K562 (cell line): ENCODE results near the gene NECAB2. TPM values are rescaled to one million over a fixed set of nuclear protein-coding genes. Genes with fewer than 3 reads are reported as not detected.

Experiments
- ATAC-seq: fragments of 200-7000 bp; cut with Tn5 transposase; 3 replicates; pipeline ENCODE4 v1.9.1; 2020; ENCODE audit warnings: moderate library complexity
- BruUV-seq: library from RNA; stranded (reverse); fragments of 400-500 nt; replicated peaks from 2 replicates; lab custom pipeline; 2021; lab: Mats Ljungman, UMichigan
- CTCF ChIA-PET: fragments of 300-600 bp; formaldehyde crosslinking; extraction: SDS; loops from one replicate; lab custom pipeline; 2021; ENCODE audit warnings: low intra/inter-chr PET ratio; lab: Yijun Ruan, JAX
- POLR2A ChIA-PET: fragments of 300-600, 350-650 bp; sonication (Branson Sonifier 250); formaldehyde crosslinking; extraction: SDS; loops from one replicate; lab custom pipeline; 2021; ENCODE audit warnings: antibody characterized with exemption, inconsistent platforms; lab: Yijun Ruan, JAX
- DNase-seq, 4 experiments: peaks; one replicate each; pipeline versions ENCODE4 v3.0.0 to v3.0.0-alpha.2; 2011 to 2018; ENCODE audit warnings: low spot score in 3 of 4, mixed read lengths in 3 of 4; ENCODE audit errors: extremely low read depth in 1 of 4
- FAIRE-seq: peaks from 2 replicates; lab custom pipeline; 2011; peaks lifted over from hg19 to GRCh38; lab: Jason Lieb, UNC
- H2AFZ ChIP-seq: 2 replicates; pipeline ENCODE4 v1.6.0; 2011; ENCODE audit warnings: low read depth, low read length, control low read depth, inconsistent platforms
- H3K27ac ChIP-seq: fragments of 200-600 bp; 3 replicates; pipeline ENCODE4 v1.8.0; 2011; ENCODE audit warnings: low read depth, mild to moderate bottlenecking, control low read depth, inconsistent platforms, low read length, moderate library complexity, mixed read lengths; ENCODE audit errors: extremely low read depth
- H3K27me3 ChIP-seq, 2 experiments: fragments of 300-600 bp in 1 of 2; 2 replicates in 1 of 2; 3 replicates in 1 of 2; pipeline versions ENCODE4 v1.6.0 to v1.8.0; 2011; ENCODE audit warnings: inconsistent platforms in 2 of 2, low read length in 2 of 2, mild to moderate bottlenecking in 1 of 2, mixed read lengths in 1 of 2, moderate library complexity in 1 of 2; ENCODE audit not compliant: control insufficient read depth in 2 of 2, insufficient read depth in 2 of 2
- H3K36me3 ChIP-seq: fragments of 300-600 bp; 3 replicates; pipeline ENCODE4 v1.8.0; 2011; ENCODE audit warnings: mild to moderate bottlenecking, low read length, inconsistent platforms; ENCODE audit not compliant: control insufficient read depth, insufficient read depth
- H3K4me1 ChIP-seq, 2 experiments: fragments of 200-600 bp in 1 of 2; replicated peaks in 1 of 2; 2 replicates in 1 of 2; 3 replicates in 1 of 2; pipeline versions ENCODE4 v1.5.1 to v1.8.0; 2011; ENCODE audit warnings: inconsistent platforms in 2 of 2, low read length in 2 of 2, mild to moderate bottlenecking in 1 of 2, mixed read lengths in 1 of 2, moderate library complexity in 1 of 2; ENCODE audit not compliant: control insufficient read depth in 2 of 2, insufficient read depth in 2 of 2
- H3K4me2 ChIP-seq: 2 replicates; pipeline ENCODE4 v1.6.1; 2011; ENCODE audit warnings: low read length, control low read depth, inconsistent platforms, mixed read lengths; ENCODE audit not compliant: insufficient read depth
- H3K4me3 ChIP-seq: fragments of 200-600 bp; sonication (generic), shearing (Covaris generic); 2 replicates; pipeline ENCODE4 v1.5.1; 2016; ENCODE audit warnings: control low read depth, inconsistent platforms
- H3K79me2 ChIP-seq: fragments of 200-600 bp; 3 replicates; pipeline ENCODE4 v1.8.0; 2011; ENCODE audit warnings: low read length, inconsistent platforms; ENCODE audit not compliant: control insufficient read depth, insufficient read depth
- H3K9ac ChIP-seq, 2 experiments: 2 replicates each; pipeline versions ENCODE4 v1.6.0 to v1.6.1; 2011; ENCODE audit warnings: low read depth in 2 of 2, low read length in 2 of 2, control low read depth in 1 of 2, inconsistent platforms in 1 of 2, mild to moderate bottlenecking in 1 of 2, mixed read lengths in 1 of 2; ENCODE audit not compliant: insufficient read depth in 1 of 2
- H3K9me1 ChIP-seq: one replicate; pipeline ENCODE4 v1.6.0; 2011; ENCODE audit warnings: inconsistent platforms, mild to moderate bottlenecking, low read length, moderate library complexity; ENCODE audit not compliant: control insufficient read depth, insufficient read depth
- H3K9me3 ChIP-seq: replicated peaks from 2 replicates; pipeline ENCODE4 v1.5.1; 2011; ENCODE audit warnings: low read depth, low read length, inconsistent platforms; ENCODE audit not compliant: control insufficient read depth, insufficient read depth
- H4K20me1 ChIP-seq: replicated peaks from 2 replicates; pipeline ENCODE4 v1.6.1; 2011; ENCODE audit warnings: low read length, inconsistent platforms, mixed read lengths; ENCODE audit not compliant: control insufficient read depth, insufficient read depth
- CHD2 ChIP-seq: IDR thresholded peaks from 2 replicates; pipeline ENCODE4 v1.6.1; 2011; ENCODE audit warnings: low read depth, low read length
- GABPB1 ChIP-seq: sonication (generic); formaldehyde crosslinking; IDR thresholded peaks from 2 replicates; pipeline ENCODE4 v1.8.0; 2022; ENCODE audit warnings: mild to moderate bottlenecking, missing genetic modification reagents
- HDAC3 ChIP-seq: fragments of 450-650 bp; IDR thresholded peaks from 2 replicates; pipeline ENCODE4 v1.6.1; 2018; ENCODE audit warnings: borderline replicate concordance, mild to moderate bottlenecking, moderate library complexity; ENCODE audit not compliant: partially characterized antibody
- KDM5B ChIP-seq: fragments of 200-600 bp; sonication (generic); IDR thresholded peaks from 2 replicates; pipeline ENCODE4 v1.6.1; 2012; ENCODE audit warnings: low read depth, mild to moderate bottlenecking, moderate library complexity, low read length, control low read depth, inconsistent platforms; ENCODE audit not compliant: insufficient replicate concordance
- RBM17 ChIP-seq: fragments of 200-400 bp; formaldehyde crosslinking; IDR thresholded peaks from 2 replicates; pipeline ENCODE4 v1.6.1; 2017; ENCODE audit warnings: low read depth, mild to moderate bottlenecking, low read length, borderline replicate concordance
- REST ChIP-seq, 2 experiments: fragments of 450-650 bp; formaldehyde crosslinking in 1 of 2; IDR thresholded peaks; 2 replicates each; pipeline versions ENCODE4 v1.4.0 to v1.6.1; 2014 to 2020; ENCODE audit warnings: mild to moderate bottlenecking in 2 of 2, borderline replicate concordance in 1 of 2, low read depth in 1 of 2
- TBP ChIP-seq: optimal IDR thresholded peaks from 2 replicates; pipeline ENCODE3; 2011; ENCODE audit warnings: low read depth, low read length, improper control_type of control experiment
- ZKSCAN8 ChIP-seq: fragments of 200-800 bp; sonication (Bioruptor generic); IDR thresholded peaks from 2 replicates; pipeline ENCODE4 v1.6.1; 2016; ENCODE audit warnings: missing genetic modification characterization, missing compliant biosample characterization
- ZNF24 ChIP-seq: fragments of 450-650 bp; IDR thresholded peaks from 2 replicates; pipeline ENCODE4 v1.6.1; 2016
- ZNF583 ChIP-seq: fragments of 250-450 bp; sonication (Bioruptor Pico); IDR thresholded peaks from 2 replicates; pipeline ENCODE4 v1.4.0; 2020
- WGBS: fragments of 100-300 bp; shearing (Covaris generic); methylation state at CpG from one replicate; pipeline ENCODE4 v1.1.6; 2016; ENCODE audit warnings: low coverage, mixed read lengths; ENCODE audit not compliant: insufficient coverage; ENCODE audit errors: missing lambda C conversion rate; 5-methylcytosine and 5-hydroxymethylcytosine counted together
- in situ Hi-C: fragments of 300-500 bp; cut with MboI; formaldehyde crosslinking; loops from 4 replicates; pipeline ENCODE4 v1.15.0; 2018; ENCODE audit warnings: inconsistent platforms, mixed read lengths
- intact Hi-C: fragments of 100-400 bp; cut with micrococcal nuclease; formaldehyde crosslinking; loops from 2 replicates; pipeline ENCODE4 v1.14.2; 2022
- polyA plus RNA-seq, 8 experiments: library from polyadenylated mRNA; depleted of rRNA in 4 of 8; stranded (reverse) in 5 of 8; unstranded in 3 of 8; fragments of >200 nt; fragmentation: Nextera tagmentation in 2 of 8; fragmentation: Illumina TruSeq in 1 of 8; extraction: Ambion mirVana in 2 of 8; extraction: Trizol in 1 of 8; gene quantifications; 2 replicates each; pipeline versions ENCODE4 v1.2.1 to v1.2.3, GENCODE V29; 2011 to 2014; ENCODE audit warnings: inconsistent platforms in 1 of 8, missing spikeins in 1 of 8
- total RNA-seq, 7 experiments: library from RNA; depleted of rRNA in 6 of 7; stranded (reverse); fragments of >200 nt in 6 of 7; fragmentation: Illumina TruSeq in 2 of 7; extraction: Trizol in 2 of 7; gene quantifications; 2 replicates each; pipeline versions ENCODE4 v1.2.1 to v1.2.3, GENCODE V29; 2011 to 2021; ENCODE audit warnings: low replicate concordance in 1 of 7
- TF ChIP-seq, protein P1 (sequence below): sonication (generic); formaldehyde crosslinking; IDR thresholded peaks from 2 replicates; pipeline ENCODE4 v1.8.1; 2023; ENCODE audit warnings: mild to moderate bottlenecking, missing genetic modification reagents
- TF ChIP-seq, protein P2 (sequence below): sonication (generic); formaldehyde crosslinking; IDR thresholded peaks from 2 replicates; pipeline ENCODE4 v1.8.0; 2022; ENCODE audit warnings: mild to moderate bottlenecking, missing genetic modification reagents

NECAB2 gene
- total and polyA plus RNA-seq, 9 of the 15 experiments (the other 6 are each of a cell fraction or from before 2014, with no cell fraction given): 0.03 to 0.28 TPM; not detected in 7

DNA sequence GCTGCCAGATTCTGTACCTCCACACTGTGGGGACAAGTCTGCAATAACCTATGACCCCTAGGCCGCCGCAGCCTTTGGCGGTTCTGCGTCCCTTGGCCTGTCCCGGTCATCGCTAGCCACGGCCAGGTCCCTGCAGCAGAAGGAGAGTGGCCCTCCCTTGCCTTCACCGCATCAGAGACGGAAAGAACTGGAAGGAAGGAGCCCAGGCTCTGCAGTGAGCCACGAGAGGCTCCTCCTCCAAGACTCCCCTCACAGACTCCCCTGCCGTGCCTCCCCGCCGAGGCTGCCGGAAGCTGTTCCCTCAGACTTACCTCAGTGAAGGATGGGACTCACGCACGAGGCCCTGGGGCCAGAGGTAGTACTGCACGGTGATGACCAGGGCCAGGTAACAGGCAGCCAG lies 63.5 kb downstream of the NECAB2 start:
- Histone ChIP-seq H3K4me2 (no peak overlapping the region), H3K79me2 (no peaks in the 10 kb centered on the region), H3K9ac (peak overlapping the region in 1 of 2 experiments; percentile 28; a peak in 1 of 4 replicates), H4K20me1 (0 out of 2 replicates have a peak, but pooled peaks cover 17% of the 10 kb centered on the region), H3K27ac (no peak overlapping the region), H3K9me1 (no peaks in the 10 kb centered on the region), H2AFZ (no peak overlapping the region), H3K9me3 (no peaks in the 10 kb centered on the region), H3K36me3 (no peaks in the 10 kb centered on the region), H3K4me1 (peaks cover 0 to 8% of the 10 kb centered on the region in 2 experiments; a peak in 1 of 5 replicates), H3K27me3 (peaks cover 71 to 94% of the 10 kb centered on the region in 2 experiments), H3K4me3 (no peak overlapping the region)
- 14% methylated on average over 17 of the region's 17 CpGs for WGBS
- no TSS peak for BruUV-seq
- no peak for FAIRE-seq
- in situ Hi-C loops: no loop called here
- ChIA-PET CTCF (no interaction called here), POLR2A (interaction anchor here (1.1 kb wide), 1 partner anchor 11 kb away, joined by 3 read pairs; the partner anchor contains the start of gene SLC38A8)
- intact Hi-C loops: no loop called here
- DNase-seq: no peak
- no peak; the same call in 1 of the 3 replicates for ATAC-seq
- TF ChIP-seq ZKSCAN8 (CRISPR knock-in tag) (no peak), REST (IDR thresholded peaks at IDR 0.05; ENCODE audit: borderline replicate concordance) (no peak), REST (CRISPR knock-in tag; IDR thresholded peaks at IDR 0.05; ENCODE audit: low read depth) (no peak), ZNF24 (no peak), CHD2 (no peak), GABPB1 (CRISPR knock-in tag) (no peak), ZNF583 (CRISPR knock-in tag) (no peak), TBP (no peak), RBM17 (no peak), HDAC3 (no peak), KDM5B (no peak)
- TF ChIP-seq, protein P1, sequence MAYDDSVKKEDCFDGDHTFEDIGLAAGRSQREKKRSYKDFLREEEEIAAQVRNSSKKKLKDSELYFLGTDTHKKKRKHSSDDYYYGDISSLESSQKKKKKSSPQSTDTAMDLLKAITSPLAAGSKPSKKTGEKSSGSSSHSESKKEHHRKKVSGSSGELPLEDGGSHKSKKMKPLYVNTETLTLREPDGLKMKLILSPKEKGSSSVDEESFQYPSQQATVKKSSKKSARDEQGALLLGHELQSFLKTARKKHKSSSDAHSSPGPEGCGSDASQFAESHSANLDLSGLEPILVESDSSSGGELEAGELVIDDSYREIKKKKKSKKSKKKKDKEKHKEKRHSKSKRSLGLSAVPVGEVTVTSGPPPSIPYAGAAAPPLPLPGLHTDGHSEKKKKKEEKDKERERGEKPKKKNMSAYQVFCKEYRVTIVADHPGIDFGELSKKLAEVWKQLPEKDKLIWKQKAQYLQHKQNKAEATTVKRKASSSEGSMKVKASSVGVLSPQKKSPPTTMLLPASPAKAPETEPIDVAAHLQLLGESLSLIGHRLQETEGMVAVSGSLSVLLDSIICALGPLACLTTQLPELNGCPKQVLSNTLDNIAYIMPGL (CRISPR knock-in tag): no peak
- TF ChIP-seq, protein P2, sequence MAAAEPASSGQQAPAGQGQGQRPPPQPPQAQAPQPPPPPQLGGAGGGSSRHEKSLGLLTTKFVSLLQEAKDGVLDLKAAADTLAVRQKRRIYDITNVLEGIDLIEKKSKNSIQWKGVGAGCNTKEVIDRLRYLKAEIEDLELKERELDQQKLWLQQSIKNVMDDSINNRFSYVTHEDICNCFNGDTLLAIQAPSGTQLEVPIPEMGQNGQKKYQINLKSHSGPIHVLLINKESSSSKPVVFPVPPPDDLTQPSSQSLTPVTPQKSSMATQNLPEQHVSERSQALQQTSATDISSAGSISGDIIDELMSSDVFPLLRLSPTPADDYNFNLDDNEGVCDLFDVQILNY (CRISPR knock-in tag): no peak
